HEK293 (cell line): Measurements from ENCODE around the gene CSK.

Experiments
- CTCF ChIA-PET: fragments of 350-600 bp; formaldehyde crosslinking; extraction: SDS; loops from one replicate; lab custom pipeline; 2021; ENCODE audit warnings: antibody characterized with exemption; lab: Yijun Ruan, JAX
- POLR2A ChIA-PET: fragments of 300-600 bp; formaldehyde crosslinking; extraction: SDS; loops from one replicate; lab custom pipeline; 2020; ENCODE audit warnings: antibody characterized with exemption, inconsistent platforms; lab: Yijun Ruan, JAX
- H3K27ac ChIP-seq: fragments of 200-500 bp; sonication (Bioruptor generic); 2 replicates; pipeline ENCODE4 v1.5.1; 2014; ENCODE audit warnings: low read depth, low read length, control low read depth, inconsistent platforms; ENCODE audit errors: extremely low read depth
- H3K36me3 ChIP-seq, 2 experiments: fragments of 200-500 bp in 1 of 2; sonication (Bioruptor generic) in 1 of 2; 1 replicate in 1 of 2; 2 replicates in 1 of 2; pipeline ENCODE4 v1.5.1; 2014 to 2017; ENCODE audit warnings: inconsistent platforms in 2 of 2, low read length in 2 of 2; ENCODE audit not compliant: control insufficient read depth in 2 of 2, insufficient read depth in 1 of 2
- H3K4me1 ChIP-seq: fragments of 200-500 bp; sonication (Bioruptor generic); 2 replicates; pipeline ENCODE4 v1.5.1; 2014; ENCODE audit warnings: mild to moderate bottlenecking, low read length, inconsistent platforms; ENCODE audit not compliant: control insufficient read depth, insufficient read depth
- H3K4me3 ChIP-seq: 2 replicates; pipeline ENCODE4 v1.5.1; 2011; ENCODE audit warnings: low read depth, mild to moderate bottlenecking, control low read depth, low read length, moderate library complexity
- H3K9me3 ChIP-seq: fragments of 200-500 bp; sonication (Bioruptor generic); 2 replicates; pipeline ENCODE4 v1.5.1; 2014; ENCODE audit warnings: low read depth, low read length, inconsistent platforms; ENCODE audit not compliant: control insufficient read depth, insufficient read depth
- HOXC10 ChIP-seq: sonication (generic); formaldehyde crosslinking; IDR thresholded peaks from 2 replicates; pipeline ENCODE4 v1.8.1; 2023; ENCODE audit warnings: mild to moderate bottlenecking, missing genetic modification reagents
- SCRT1 ChIP-seq: fragments of 450-650 bp; formaldehyde crosslinking; IDR thresholded peaks from 2 replicates; pipeline ENCODE4 v1.5.1; 2016; ENCODE audit warnings: missing biosample characterization, missing genetic modification characterization, borderline replicate concordance
- SCRT2 ChIP-seq: fragments of 450-650 bp; formaldehyde crosslinking; IDR thresholded peaks from 2 replicates; pipeline ENCODE4 v1.5.1; 2016; ENCODE audit warnings: missing biosample characterization, missing genetic modification characterization
- ZBTB7A ChIP-seq: fragments of 450-650 bp; formaldehyde crosslinking; IDR thresholded peaks from 2 replicates; pipeline ENCODE4 v1.5.1; 2016; ENCODE audit warnings: low read depth, missing biosample characterization, missing genetic modification characterization
- ZNF114 ChIP-seq: fragments of 450-650 bp; formaldehyde crosslinking; IDR thresholded peaks from 2 replicates; pipeline ENCODE4 v1.5.0; 2017; ENCODE audit warnings: missing biosample characterization, missing genetic modification characterization
- ZNF16 ChIP-seq: fragments of 450-650 bp; formaldehyde crosslinking; IDR thresholded peaks from 2 replicates; pipeline ENCODE4 v1.5.1; 2016; ENCODE audit warnings: low read depth, missing biosample characterization, missing genetic modification characterization
- ZNF24 ChIP-seq: fragments of 450-650 bp; formaldehyde crosslinking; IDR thresholded peaks from 2 replicates; pipeline ENCODE4 v1.5.1; 2016; ENCODE audit warnings: missing biosample characterization, missing genetic modification characterization
- ZNF501 ChIP-seq: fragments of 450-650 bp; formaldehyde crosslinking; IDR thresholded peaks from 2 replicates; pipeline ENCODE4 v1.5.1; 2016; ENCODE audit warnings: missing biosample characterization, missing genetic modification characterization
- ZNF624 ChIP-seq: fragments of 450-650 bp; formaldehyde crosslinking; IDR thresholded peaks from 2 replicates; pipeline ENCODE4 v1.5.1; 2017; ENCODE audit warnings: missing biosample characterization, missing genetic modification characterization
- ZNF664 ChIP-seq: fragments of 450-650 bp; formaldehyde crosslinking; IDR thresholded peaks from 2 replicates; pipeline ENCODE4 v1.5.1; 2016; ENCODE audit warnings: missing biosample characterization, missing genetic modification characterization
- ZNF677 ChIP-seq: fragments of 450-650 bp; IDR thresholded peaks from 2 replicates; pipeline ENCODE4 v1.5.0; 2018; ENCODE audit warnings: missing biosample characterization, mild to moderate bottlenecking, missing genetic modification characterization, moderate library complexity
- TF ChIP-seq, protein P1 (sequence below): fragments of 450-650 bp; formaldehyde crosslinking; optimal IDR thresholded peaks from 2 replicates; pipeline ENCODE3; 2016; ENCODE audit warnings: missing biosample characterization, mild to moderate bottlenecking, missing genetic modification characterization
- TF ChIP-seq, protein P2 (sequence below): fragments of 450-650 bp; IDR thresholded peaks from 2 replicates; pipeline ENCODE4 v1.5.1; 2018; ENCODE audit warnings: missing biosample characterization, mild to moderate bottlenecking, missing genetic modification characterization
- TF ChIP-seq, protein P3 (sequence below): fragments of 450-650 bp; formaldehyde crosslinking; IDR thresholded peaks from 2 replicates; pipeline ENCODE4 v1.5.1; 2016; ENCODE audit warnings: missing biosample characterization, missing genetic modification characterization
- TF ChIP-seq, protein P4 (sequence below): fragments of 450-650 bp; formaldehyde crosslinking; conservative IDR thresholded peaks from 2 replicates; pipeline ENCODE4 v1.5.1; 2016; ENCODE audit warnings: low read depth, missing biosample characterization, missing genetic modification characterization
- TF ChIP-seq, protein P5 (sequence below): IDR thresholded peaks from 2 replicates; pipeline ENCODE4 v1.6.1; 2011; ENCODE audit warnings: mild to moderate bottlenecking, low read depth, low read length, borderline replicate concordance
- TF ChIP-seq, protein P6 (sequence below): fragments of 450-650 bp; formaldehyde crosslinking; IDR thresholded peaks from 2 replicates; pipeline ENCODE4 v1.5.1; 2017; ENCODE audit warnings: missing biosample characterization, missing genetic modification characterization
- TF ChIP-seq, protein P7 (sequence below): fragments of 450-650 bp; formaldehyde crosslinking; IDR thresholded peaks from 2 replicates; pipeline ENCODE4 v1.5.1; 2016; ENCODE audit warnings: missing biosample characterization, missing genetic modification characterization

CSK gene

DNA sequence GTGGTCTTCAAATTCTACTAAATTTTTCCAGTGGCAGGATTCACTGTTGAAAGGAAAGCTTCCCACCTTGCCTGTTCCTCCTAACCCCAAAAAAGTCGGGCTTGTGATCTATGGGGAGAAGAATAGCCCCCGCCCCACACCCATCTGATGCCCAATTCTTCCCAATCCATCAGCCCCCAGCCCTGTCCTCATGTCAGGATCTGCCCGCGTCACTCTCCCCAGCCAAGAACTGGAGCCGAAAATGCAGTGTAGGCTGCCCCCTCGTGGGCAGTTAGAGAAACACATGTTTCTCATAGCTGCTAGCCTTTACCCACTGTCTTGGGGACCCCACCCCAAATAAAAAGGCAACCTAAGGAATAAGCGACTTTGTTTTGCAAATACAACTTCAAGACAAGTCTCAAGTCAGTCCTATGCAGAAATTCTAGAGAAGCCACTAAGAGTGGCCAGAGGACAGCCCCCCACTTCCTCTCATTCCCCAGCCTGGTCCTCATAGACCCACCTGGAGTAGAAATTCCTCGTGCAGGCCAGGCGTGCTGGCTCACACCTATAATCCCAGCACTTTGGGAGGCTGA is 13.0 kb upstream of the CSK start (continued):
- TF ChIP-seq, protein P1, sequence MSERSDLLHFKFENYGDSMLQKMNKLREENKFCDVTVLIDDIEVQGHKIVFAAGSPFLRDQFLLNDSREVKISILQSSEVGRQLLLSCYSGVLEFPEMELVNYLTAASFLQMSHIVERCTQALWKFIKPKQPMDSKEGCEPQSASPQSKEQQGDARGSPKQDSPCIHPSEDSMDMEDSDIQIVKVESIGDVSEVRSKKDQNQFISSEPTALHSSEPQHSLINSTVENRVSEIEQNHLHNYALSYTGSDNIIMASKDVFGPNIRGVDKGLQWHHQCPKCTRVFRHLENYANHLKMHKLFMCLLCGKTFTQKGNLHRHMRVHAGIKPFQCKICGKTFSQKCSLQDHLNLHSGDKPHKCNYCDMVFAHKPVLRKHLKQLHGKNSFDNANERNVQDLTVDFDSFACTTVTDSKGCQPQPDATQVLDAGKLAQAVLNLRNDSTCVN (tag by site-specific recombination), result no peak

DNA sequence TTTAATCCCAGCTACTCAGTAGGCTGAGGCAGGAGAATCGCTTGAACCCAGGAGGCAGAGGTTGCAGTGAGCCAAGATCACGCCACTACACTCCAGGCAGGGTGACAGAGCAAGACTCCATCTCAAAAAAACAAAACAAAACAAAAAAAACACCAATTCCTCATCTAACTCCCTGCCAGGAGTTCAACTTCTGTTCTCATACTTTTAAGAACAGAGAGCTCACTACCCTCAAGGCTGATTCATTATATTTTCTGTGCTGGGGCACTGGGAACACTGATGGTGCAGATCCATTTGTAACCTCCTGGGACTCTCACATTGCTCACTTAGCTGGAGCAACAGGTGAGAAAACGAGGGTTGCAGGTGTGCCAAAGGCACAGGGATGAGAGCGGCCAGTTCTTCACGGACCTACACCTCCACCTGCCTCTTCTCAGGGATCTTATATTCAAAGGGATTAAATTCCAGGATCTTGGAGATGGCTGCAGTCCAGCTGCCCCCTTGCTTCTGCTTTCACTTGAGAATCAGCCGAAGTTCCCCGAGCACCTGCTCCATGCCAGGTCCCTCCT is 12.3 kb upstream of the CSK start:
- no peaks in the 10 kb centered on the region for H3K4me1 ChIP-seq
- H3K4me3 ChIP-seq, result no peak overlapping the region
- H3K9me3 ChIP-seq, result no peaks in the 10 kb centered on the region
- no peak overlapping the region for H3K27ac ChIP-seq
- TF ChIP-seq SCRT1 (tag by site-specific recombination), result peak; percentile 88
- TF ChIP-seq, protein P2, sequence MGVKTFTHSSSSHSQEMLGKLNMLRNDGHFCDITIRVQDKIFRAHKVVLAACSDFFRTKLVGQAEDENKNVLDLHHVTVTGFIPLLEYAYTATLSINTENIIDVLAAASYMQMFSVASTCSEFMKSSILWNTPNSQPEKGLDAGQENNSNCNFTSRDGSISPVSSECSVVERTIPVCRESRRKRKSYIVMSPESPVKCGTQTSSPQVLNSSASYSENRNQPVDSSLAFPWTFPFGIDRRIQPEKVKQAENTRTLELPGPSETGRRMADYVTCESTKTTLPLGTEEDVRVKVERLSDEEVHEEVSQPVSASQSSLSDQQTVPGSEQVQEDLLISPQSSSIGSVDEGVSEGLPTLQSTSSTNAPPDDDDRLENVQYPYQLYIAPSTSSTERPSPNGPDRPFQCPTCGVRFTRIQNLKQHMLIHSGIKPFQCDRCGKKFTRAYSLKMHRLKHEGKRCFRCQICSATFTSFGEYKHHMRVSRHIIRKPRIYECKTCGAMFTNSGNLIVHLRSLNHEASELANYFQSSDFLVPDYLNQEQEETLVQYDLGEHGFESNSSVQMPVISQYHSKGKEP (tag by site-specific recombination), result no peak
- TF ChIP-seq HOXC10 (CRISPR knock-in tag), result no peak
- TF ChIP-seq ZNF501 (tag by site-specific recombination), result no peak
- TF ChIP-seq, protein P3, sequence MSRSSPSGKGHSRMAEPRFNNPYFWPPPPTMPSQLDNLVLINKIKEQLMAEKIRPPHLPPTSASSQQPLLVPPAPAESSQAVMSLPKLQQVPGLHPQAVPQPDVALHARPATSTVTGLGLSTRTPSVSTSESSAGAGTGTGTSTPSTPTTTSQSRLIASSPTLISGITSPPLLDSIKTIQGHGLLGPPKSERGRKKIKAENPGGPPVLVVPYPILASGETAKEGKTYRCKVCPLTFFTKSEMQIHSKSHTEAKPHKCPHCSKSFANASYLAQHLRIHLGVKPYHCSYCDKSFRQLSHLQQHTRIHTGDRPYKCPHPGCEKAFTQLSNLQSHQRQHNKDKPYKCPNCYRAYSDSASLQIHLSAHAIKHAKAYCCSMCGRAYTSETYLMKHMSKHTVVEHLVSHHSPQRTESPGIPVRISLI, result peak; percentile 67
- TF ChIP-seq ZNF624 (tag by site-specific recombination), result no peak
- no peak for TF ChIP-seq ZBTB7A (tag by site-specific recombination)
- peak; percentile 85 for TF ChIP-seq ZNF664 (tag by site-specific recombination)
- TF ChIP-seq ZNF24 (tag by site-specific recombination), result no peak
- TF ChIP-seq, protein P4, sequence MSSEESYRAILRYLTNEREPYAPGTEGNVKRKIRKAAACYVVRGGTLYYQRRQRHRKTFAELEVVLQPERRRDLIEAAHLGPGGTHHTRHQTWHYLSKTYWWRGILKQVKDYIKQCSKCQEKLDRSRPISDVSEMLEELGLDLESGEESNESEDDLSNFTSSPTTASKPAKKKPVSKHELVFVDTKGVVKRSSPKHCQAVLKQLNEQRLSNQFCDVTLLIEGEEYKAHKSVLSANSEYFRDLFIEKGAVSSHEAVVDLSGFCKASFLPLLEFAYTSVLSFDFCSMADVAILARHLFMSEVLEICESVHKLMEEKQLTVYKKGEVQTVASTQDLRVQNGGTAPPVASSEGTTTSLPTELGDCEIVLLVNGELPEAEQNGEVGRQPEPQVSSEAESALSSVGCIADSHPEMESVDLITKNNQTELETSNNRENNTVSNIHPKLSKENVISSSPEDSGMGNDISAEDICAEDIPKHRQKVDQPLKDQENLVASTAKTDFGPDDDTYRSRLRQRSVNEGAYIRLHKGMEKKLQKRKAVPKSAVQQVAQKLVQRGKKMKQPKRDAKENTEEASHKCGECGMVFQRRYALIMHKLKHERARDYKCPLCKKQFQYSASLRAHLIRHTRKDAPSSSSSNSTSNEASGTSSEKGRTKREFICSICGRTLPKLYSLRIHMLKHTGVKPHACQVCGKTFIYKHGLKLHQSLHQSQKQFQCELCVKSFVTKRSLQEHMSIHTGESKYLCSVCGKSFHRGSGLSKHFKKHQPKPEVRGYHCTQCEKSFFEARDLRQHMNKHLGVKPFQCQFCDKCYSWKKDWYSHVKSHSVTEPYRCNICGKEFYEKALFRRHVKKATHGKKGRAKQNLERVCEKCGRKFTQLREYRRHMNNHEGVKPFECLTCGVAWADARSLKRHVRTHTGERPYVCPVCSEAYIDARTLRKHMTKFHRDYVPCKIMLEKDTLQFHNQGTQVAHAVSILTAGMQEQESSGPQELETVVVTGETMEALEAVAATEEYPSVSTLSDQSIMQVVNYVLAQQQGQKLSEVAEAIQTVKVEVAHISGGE (tag by site-specific recombination), result no peak
- peak; percentile 95 for TF ChIP-seq SCRT2 (tag by site-specific recombination)
- TF ChIP-seq, all 188 proteins: peak for 4
- ChIA-PET CTCF (interaction anchor here (0.6 to 21.6 kb wide), 65 partner anchors 11 to 1487 kb away, joined by 3 to 800 read pairs (median 6); partner anchors contain the start of genes CPLX3, CSK, CYP1A1 and CYP1A2), POLR2A (interaction anchor here (1.3 to 2.0 kb wide), 7 partner anchors 12 to 168 kb away, joined by 3 to 10 read pairs (median 5); partner anchors contain the start of genes COX5A and CSK)
- H3K36me3 ChIP-seq, result no peaks in the 10 kb centered on the region

DNA sequence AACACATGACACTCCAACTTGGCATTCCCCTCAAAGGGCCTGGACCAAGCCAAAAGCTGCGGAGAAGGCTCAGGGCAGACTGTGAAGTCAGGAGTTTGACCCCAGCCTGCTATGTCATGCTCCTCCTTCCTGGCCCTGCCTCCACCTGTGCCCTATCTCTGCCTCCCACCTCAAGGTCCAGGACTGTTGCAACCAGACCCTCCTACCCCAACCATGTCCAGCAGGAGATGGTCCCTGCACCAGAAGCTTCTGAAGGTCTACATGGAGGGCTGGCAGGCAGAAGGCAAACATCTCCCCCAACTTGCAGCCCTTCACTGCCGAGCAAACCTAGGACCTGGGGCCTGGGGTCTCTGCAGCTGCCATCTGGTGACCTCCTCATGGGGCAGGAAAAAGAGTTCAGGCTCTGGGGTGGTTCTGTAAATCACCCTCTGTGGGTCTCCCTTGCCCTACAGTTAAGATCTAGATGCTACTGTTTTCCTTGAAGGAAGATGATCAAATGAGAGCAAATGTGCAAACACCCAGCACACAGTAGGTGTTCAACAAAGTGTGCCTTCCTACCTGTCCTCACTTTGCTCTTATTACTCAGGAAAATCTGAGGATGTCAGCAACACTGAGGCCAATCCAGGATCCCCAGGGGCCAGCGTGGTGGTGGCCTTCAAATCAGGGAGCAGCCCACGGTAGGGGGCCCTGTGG is 11.5 kb upstream of the CSK start:
- no peak overlapping the region for H3K4me3 ChIP-seq
- no peaks in the 10 kb centered on the region for H3K36me3 ChIP-seq
- CTCF ChIA-PET, result interaction anchor here (0.6 to 21.6 kb wide), 74 partner anchors 7 to 1707 kb away, joined by 3 to 800 read pairs (median 5); partner anchors contain the start of genes CPLX3, CSK, CYP11A1 and CYP1A1
- POLR2A ChIA-PET, result interaction anchor here (0.8 to 2.0 kb wide), 9 partner anchors 11 to 168 kb away, joined by 3 to 11 read pairs (median 4); partner anchors contain the start of genes COX5A, CSK and CYP1A1
- H3K9me3 ChIP-seq, result no peaks in the 10 kb centered on the region
- no peaks in the 10 kb centered on the region for H3K4me1 ChIP-seq
- H3K27ac ChIP-seq, result no peak overlapping the region
- TF ChIP-seq, protein P5, sequence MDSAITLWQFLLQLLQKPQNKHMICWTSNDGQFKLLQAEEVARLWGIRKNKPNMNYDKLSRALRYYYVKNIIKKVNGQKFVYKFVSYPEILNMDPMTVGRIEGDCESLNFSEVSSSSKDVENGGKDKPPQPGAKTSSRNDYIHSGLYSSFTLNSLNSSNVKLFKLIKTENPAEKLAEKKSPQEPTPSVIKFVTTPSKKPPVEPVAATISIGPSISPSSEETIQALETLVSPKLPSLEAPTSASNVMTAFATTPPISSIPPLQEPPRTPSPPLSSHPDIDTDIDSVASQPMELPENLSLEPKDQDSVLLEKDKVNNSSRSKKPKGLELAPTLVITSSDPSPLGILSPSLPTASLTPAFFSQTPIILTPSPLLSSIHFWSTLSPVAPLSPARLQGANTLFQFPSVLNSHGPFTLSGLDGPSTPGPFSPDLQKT, result no peak
- no peak for TF ChIP-seq ZNF677 (tag by site-specific recombination)
- TF ChIP-seq, protein P6, sequence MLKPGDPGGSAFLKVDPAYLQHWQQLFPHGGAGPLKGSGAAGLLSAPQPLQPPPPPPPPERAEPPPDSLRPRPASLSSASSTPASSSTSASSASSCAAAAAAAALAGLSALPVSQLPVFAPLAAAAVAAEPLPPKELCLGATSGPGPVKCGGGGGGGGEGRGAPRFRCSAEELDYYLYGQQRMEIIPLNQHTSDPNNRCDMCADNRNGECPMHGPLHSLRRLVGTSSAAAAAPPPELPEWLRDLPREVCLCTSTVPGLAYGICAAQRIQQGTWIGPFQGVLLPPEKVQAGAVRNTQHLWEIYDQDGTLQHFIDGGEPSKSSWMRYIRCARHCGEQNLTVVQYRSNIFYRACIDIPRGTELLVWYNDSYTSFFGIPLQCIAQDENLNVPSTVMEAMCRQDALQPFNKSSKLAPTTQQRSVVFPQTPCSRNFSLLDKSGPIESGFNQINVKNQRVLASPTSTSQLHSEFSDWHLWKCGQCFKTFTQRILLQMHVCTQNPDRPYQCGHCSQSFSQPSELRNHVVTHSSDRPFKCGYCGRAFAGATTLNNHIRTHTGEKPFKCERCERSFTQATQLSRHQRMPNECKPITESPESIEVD (tag by site-specific recombination), result no peak
- TF ChIP-seq, protein P7, sequence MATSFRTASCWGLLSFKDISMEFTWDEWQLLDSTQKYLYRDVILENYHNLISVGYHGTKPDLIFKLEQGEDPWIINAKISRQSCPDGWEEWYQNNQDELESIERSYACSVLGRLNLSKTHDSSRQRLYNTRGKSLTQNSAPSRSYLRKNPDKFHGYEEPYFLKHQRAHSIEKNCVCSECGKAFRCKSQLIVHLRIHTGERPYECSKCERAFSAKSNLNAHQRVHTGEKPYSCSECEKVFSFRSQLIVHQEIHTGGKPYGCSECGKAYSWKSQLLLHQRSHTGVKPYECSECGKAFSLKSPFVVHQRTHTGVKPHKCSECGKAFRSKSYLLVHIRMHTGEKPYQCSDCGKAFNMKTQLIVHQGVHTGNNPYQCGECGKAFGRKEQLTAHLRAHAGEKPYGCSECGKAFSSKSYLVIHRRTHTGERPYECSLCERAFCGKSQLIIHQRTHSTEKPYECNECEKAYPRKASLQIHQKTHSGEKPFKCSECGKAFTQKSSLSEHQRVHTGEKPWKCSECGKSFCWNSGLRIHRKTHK, result no peak
- TF ChIP-seq ZNF114 (tag by site-specific recombination), result no peak
- TF ChIP-seq ZNF16 (tag by site-specific recombination), result no peak
